Fibroblast of lung (primary cell): ENCODE data around the gene BPTF. TPM values are rescaled to one million over a fixed set of nuclear protein-coding genes. Genes with fewer than 3 reads are reported as not detected.
"Not testable (repeated sequence)": the region's sequence is repeated elsewhere in the genome, so short reads cannot be mapped to it uniquely, and the experiment has no call there.

Source experiments
- DNase-seq, 2 donors: peaks; one replicate each; pipeline versions ENCODE4 v3.0.0 to v3.0.0-alpha.2; 2010; ENCODE audit warnings: low read depth in 2 of 2
- H2AFZ ChIP-seq: 2 replicates; pipeline ENCODE4 v1.5.1; 2012; ENCODE audit warnings: low read length, control low read depth, inconsistent platforms
- H3K27ac ChIP-seq: 2 replicates; pipeline ENCODE4 v1.5.1; 2011; ENCODE audit warnings: low read length, control low read depth; ENCODE audit not compliant: insufficient read depth
- H3K27me3 ChIP-seq: 2 replicates; pipeline ENCODE4 v1.5.1; 2011; ENCODE audit warnings: mild to moderate bottlenecking, low read length; ENCODE audit not compliant: control insufficient read depth, insufficient read depth
- H3K36me3 ChIP-seq: 2 replicates; pipeline ENCODE4 v1.5.1; 2011; ENCODE audit warnings: low read length; ENCODE audit not compliant: control insufficient read depth, insufficient read depth
- H3K4me1 ChIP-seq: 2 replicates; pipeline ENCODE4 v1.5.1; 2011; ENCODE audit warnings: low read length; ENCODE audit not compliant: control insufficient read depth, insufficient read depth; ENCODE audit errors: extremely low read depth
- H3K4me2 ChIP-seq: 2 replicates; pipeline ENCODE4 v1.5.1; 2011; ENCODE audit warnings: low read length, control low read depth; ENCODE audit not compliant: insufficient read depth; ENCODE audit errors: extremely low read depth
- H3K4me3 ChIP-seq, 4 experiments: fragments of 200-600 bp in 1 of 4; sonication (generic) in 1 of 4; replicated peaks in 1 of 4; 2 replicates each; pipeline ENCODE4 v1.5.1; 2011 to 2016; ENCODE audit warnings: low read length in 4 of 4, low read depth in 3 of 4, mild to moderate bottlenecking in 3 of 4, control low read depth in 2 of 4, inconsistent platforms in 1 of 4, mixed read lengths in 1 of 4; ENCODE audit not compliant: insufficient read depth in 1 of 4; ENCODE audit errors: control extremely low read depth in 1 of 4
- H3K79me2 ChIP-seq: 2 replicates; pipeline ENCODE4 v1.5.1; 2012; ENCODE audit warnings: mild to moderate bottlenecking, low read length, inconsistent platforms; ENCODE audit not compliant: control insufficient read depth, insufficient read depth
- H3K9ac ChIP-seq: 2 replicates; pipeline ENCODE4 v1.5.1; 2011; ENCODE audit warnings: mild to moderate bottlenecking, low read length, control low read depth; ENCODE audit not compliant: insufficient read depth
- H3K9me3 ChIP-seq: 2 replicates; pipeline ENCODE4 v1.5.1; 2012; ENCODE audit warnings: low read depth, low read length; ENCODE audit not compliant: control insufficient read depth, insufficient read depth
- H4K20me1 ChIP-seq: 2 replicates; pipeline ENCODE4 v1.5.1; 2011; ENCODE audit warnings: low read length; ENCODE audit not compliant: control insufficient read depth, insufficient read depth; ENCODE audit errors: extremely low read depth
- CTCF ChIP-seq, 2 donors: IDR thresholded peaks in 1 of 2; conservative IDR thresholded peaks in 1 of 2; 1 replicate in 1 of 2; 2 replicates in 1 of 2; pipeline ENCODE4 v1.5.1; 2011 to 2012; ENCODE audit warnings: low read length in 2 of 2, control low read depth in 1 of 2, inconsistent platforms in 1 of 2, low read depth in 1 of 2, mild to moderate bottlenecking in 1 of 2
- EZH2 ChIP-seq: IDR thresholded peaks from 2 replicates; pipeline ENCODE4 v1.5.1; 2012; ENCODE audit warnings: low read length, control low read depth, mild to moderate bottlenecking; ENCODE audit errors: missing control alignments
- polyA plus RNA-seq, 2 donors: library from polyadenylated mRNA; depleted of rRNA in 1 of 2; stranded (reverse) in 1 of 2; unstranded in 1 of 2; fragments of >200 nt; gene quantifications; 2 replicates each; pipeline ENCODE4 v1.2.1, GENCODE V29; 2011 to 2012; ENCODE audit warnings: missing spikeins in 1 of 2
- total RNA-seq: library from RNA; depleted of rRNA; stranded (reverse); fragments of >200 nt; gene quantifications from 2 replicates; pipeline ENCODE4 v1.2.1, GENCODE V29; 2014

The BPTF gene
- total and polyA plus RNA-seq, 2 donors (not counting 1 experiment from before 2014, with no cell fraction given): 35.8 to 38.6 TPM

GRCh38 chr17:68021963-68022362 lies 196.7 kb downstream of the BPTF start:
- Histone ChIP-seq H3K36me3 (no peaks in the 10 kb centered on the region), H3K79me2 (no peaks in the 10 kb centered on the region), H2AFZ (no peak overlapping the region), H3K27ac (no peak overlapping the region), H3K9ac (no peak overlapping the region), H3K4me2 (no peak overlapping the region), H3K4me1 (no peaks in the 10 kb centered on the region), H4K20me1 (no peaks in the 10 kb centered on the region), H3K4me3 (no peak overlapping the region), H3K27me3 (no peaks in the 10 kb centered on the region), H3K9me3 (no peaks in the 10 kb centered on the region)
- TF ChIP-seq EZH2 (no peak), CTCF (conservative IDR thresholded peaks at IDR 0.05 in 1 of 2, IDR thresholded peaks at IDR 0.05 in 1 of 2; ENCODE audit: low read depth in 1 of 2, low read length in 2 of 2) (no peak)
- DNase-seq: no peak

DNA sequence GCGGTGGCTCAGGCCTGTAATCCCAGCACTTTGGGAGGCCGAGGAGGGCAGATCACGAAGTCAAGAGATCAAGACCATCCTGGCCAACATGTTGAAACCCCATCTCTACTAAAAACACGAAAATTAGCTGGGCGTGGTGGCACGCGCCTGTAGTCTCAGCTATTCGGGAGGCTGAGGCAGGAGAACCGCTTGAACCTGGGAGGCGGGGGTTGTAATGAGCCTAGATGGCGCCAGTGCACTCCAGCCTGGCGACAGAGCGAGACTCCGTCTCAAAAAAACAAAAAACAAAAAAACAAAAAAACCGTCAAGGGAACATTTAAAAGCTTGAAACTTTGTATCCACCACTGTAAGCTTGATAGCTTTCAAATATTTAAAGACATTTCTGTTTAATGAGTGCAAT lies 197.2 kb downstream of the BPTF start:
- H3K36me3 ChIP-seq, H3K4me3 ChIP-seq, H3K27ac ChIP-seq, H3K27me3 ChIP-seq, H2AFZ ChIP-seq, H3K9me3 ChIP-seq, H3K79me2 ChIP-seq, H4K20me1 ChIP-seq, DNase-seq, H3K9ac ChIP-seq, H3K4me2 ChIP-seq, H3K4me1 ChIP-seq: not testable (repeated sequence)

- Histone ChIP-seq H3K4me2 (no peak overlapping the region), H3K27ac (no peak overlapping the region), H3K4me1 (no peaks in the 10 kb centered on the region), H3K27me3 (no peaks in the 10 kb centered on the region), H3K36me3 (no peaks in the 10 kb centered on the region), H3K4me3 (no peak overlapping the region), H4K20me1 (no peaks in the 10 kb centered on the region), H3K79me2 (no peaks in the 10 kb centered on the region), H3K9ac (no peak overlapping the region), H2AFZ (no peak overlapping the region), H3K9me3 (no peaks in the 10 kb centered on the region)
- no peak for DNase-seq
- TF ChIP-seq CTCF (conservative IDR thresholded peaks at IDR 0.05 in 1 of 2, IDR thresholded peaks at IDR 0.05 in 1 of 2; ENCODE audit: low read depth in 1 of 2, low read length in 2 of 2) (no peak), EZH2 (no peak)
Measured at GRCh38 chr17:68029512-68030215, 204.4 kb downstream of the BPTF start.

Other genes starting within 250 kb of the BPTF start
- gene NOL11, start 107.6 kb upstream of the BPTF start, total RNA-seq: 21.5 and 30.3 TPM in 2 replicates
- gene NOL11, start 107.6 kb upstream of the BPTF start, polyA plus RNA-seq: 35.6 and 45.4 TPM in 2 replicates
- gene C17orf58, start 171.0 kb downstream of the BPTF start, total RNA-seq: 9.2 and 17.0 TPM in 2 replicates
- gene C17orf58, start 171.0 kb downstream of the BPTF start, polyA plus RNA-seq: 10.6 and 11.9 TPM in 2 replicates
- 20.3 and 44.3 TPM in 2 replicates for gene KPNA2, start 210.2 kb downstream of the BPTF start, total RNA-seq
- gene KPNA2, start 210.2 kb downstream of the BPTF start, polyA plus RNA-seq: 96.1 and 230 TPM in 2 replicates